K562 (cell line): ENCODE data around the gene DEK. TPM values are rescaled to one million over a fixed set of nuclear protein-coding genes. Genes with fewer than 3 reads are reported as not detected.
A peak's percentile ranks its signal among the peaks of the same experiment; 100 is the strongest.

Experiments
- ATAC-seq: fragments of 200-7000 bp; cut with Tn5 transposase; 3 replicates; pipeline ENCODE4 v1.9.1; 2020; ENCODE audit warnings: moderate library complexity
- BruUV-seq: library from RNA; stranded (reverse); fragments of 400-500 nt; replicated peaks from 2 replicates; lab custom pipeline; 2021; lab: Mats Ljungman, UMichigan
- CTCF ChIA-PET: fragments of 300-600 bp; formaldehyde crosslinking; extraction: SDS; loops from one replicate; lab custom pipeline; 2021; ENCODE audit warnings: low intra/inter-chr PET ratio; lab: Yijun Ruan, JAX
- POLR2A ChIA-PET: fragments of 300-600, 350-650 bp; sonication (Branson Sonifier 250); formaldehyde crosslinking; extraction: SDS; loops from one replicate; lab custom pipeline; 2021; ENCODE audit warnings: antibody characterized with exemption, inconsistent platforms; lab: Yijun Ruan, JAX
- DNase-seq, 4 experiments: peaks; one replicate each; pipeline versions ENCODE4 v3.0.0 to v3.0.0-alpha.2; 2011 to 2018; ENCODE audit warnings: low spot score in 3 of 4, mixed read lengths in 3 of 4; ENCODE audit errors: extremely low read depth in 1 of 4
- FAIRE-seq: peaks from 2 replicates; lab custom pipeline; 2011; peaks lifted over from hg19 to GRCh38; lab: Jason Lieb, UNC
- H2AFZ ChIP-seq: 2 replicates; pipeline ENCODE4 v1.6.0; 2011; ENCODE audit warnings: low read depth, low read length, control low read depth, inconsistent platforms
- H3K27ac ChIP-seq: fragments of 200-600 bp; 3 replicates; pipeline ENCODE4 v1.8.0; 2011; ENCODE audit warnings: low read depth, mild to moderate bottlenecking, control low read depth, inconsistent platforms, low read length, moderate library complexity, mixed read lengths; ENCODE audit errors: extremely low read depth
- H3K27me3 ChIP-seq, 2 experiments: fragments of 300-600 bp in 1 of 2; 2 replicates in 1 of 2; 3 replicates in 1 of 2; pipeline versions ENCODE4 v1.6.0 to v1.8.0; 2011; ENCODE audit warnings: inconsistent platforms in 2 of 2, low read length in 2 of 2, mild to moderate bottlenecking in 1 of 2, mixed read lengths in 1 of 2, moderate library complexity in 1 of 2; ENCODE audit not compliant: control insufficient read depth in 2 of 2, insufficient read depth in 2 of 2
- H3K36me3 ChIP-seq: fragments of 300-600 bp; 3 replicates; pipeline ENCODE4 v1.8.0; 2011; ENCODE audit warnings: mild to moderate bottlenecking, low read length, inconsistent platforms; ENCODE audit not compliant: control insufficient read depth, insufficient read depth
- H3K4me1 ChIP-seq, 2 experiments: fragments of 200-600 bp in 1 of 2; replicated peaks in 1 of 2; 2 replicates in 1 of 2; 3 replicates in 1 of 2; pipeline versions ENCODE4 v1.5.1 to v1.8.0; 2011; ENCODE audit warnings: inconsistent platforms in 2 of 2, low read length in 2 of 2, mild to moderate bottlenecking in 1 of 2, mixed read lengths in 1 of 2, moderate library complexity in 1 of 2; ENCODE audit not compliant: control insufficient read depth in 2 of 2, insufficient read depth in 2 of 2
- H3K4me2 ChIP-seq: 2 replicates; pipeline ENCODE4 v1.6.1; 2011; ENCODE audit warnings: low read length, control low read depth, inconsistent platforms, mixed read lengths; ENCODE audit not compliant: insufficient read depth
- H3K4me3 ChIP-seq: fragments of 200-600 bp; sonication (generic), shearing (Covaris generic); 2 replicates; pipeline ENCODE4 v1.5.1; 2016; ENCODE audit warnings: control low read depth, inconsistent platforms
- H3K79me2 ChIP-seq: fragments of 200-600 bp; 3 replicates; pipeline ENCODE4 v1.8.0; 2011; ENCODE audit warnings: low read length, inconsistent platforms; ENCODE audit not compliant: control insufficient read depth, insufficient read depth
- H3K9ac ChIP-seq, 2 experiments: 2 replicates each; pipeline versions ENCODE4 v1.6.0 to v1.6.1; 2011; ENCODE audit warnings: low read depth in 2 of 2, low read length in 2 of 2, control low read depth in 1 of 2, inconsistent platforms in 1 of 2, mild to moderate bottlenecking in 1 of 2, mixed read lengths in 1 of 2; ENCODE audit not compliant: insufficient read depth in 1 of 2
- H3K9me1 ChIP-seq: one replicate; pipeline ENCODE4 v1.6.0; 2011; ENCODE audit warnings: inconsistent platforms, mild to moderate bottlenecking, low read length, moderate library complexity; ENCODE audit not compliant: control insufficient read depth, insufficient read depth
- H3K9me3 ChIP-seq: replicated peaks from 2 replicates; pipeline ENCODE4 v1.5.1; 2011; ENCODE audit warnings: low read depth, low read length, inconsistent platforms; ENCODE audit not compliant: control insufficient read depth, insufficient read depth
- H4K20me1 ChIP-seq: replicated peaks from 2 replicates; pipeline ENCODE4 v1.6.1; 2011; ENCODE audit warnings: low read length, inconsistent platforms, mixed read lengths; ENCODE audit not compliant: control insufficient read depth, insufficient read depth
- CEBPB ChIP-seq: fragments of 450-650 bp; IDR thresholded peaks from 2 replicates; pipeline ENCODE4 v1.6.1; 2016; ENCODE audit warnings: missing genetic modification characterization, missing compliant biosample characterization
- HLTF ChIP-seq: fragments of 450-650 bp; IDR thresholded peaks from 2 replicates; pipeline ENCODE4 v1.6.1; 2016
- POLR2AphosphoS5 ChIP-seq: IDR thresholded peaks from 2 replicates; pipeline ENCODE4 v1.6.1; 2011; ENCODE audit warnings: mild to moderate bottlenecking, low read depth, low read length, moderate library complexity; ENCODE audit not compliant: control insufficient read depth, insufficient read depth
- U2AF2 ChIP-seq: fragments of 200-400 bp; formaldehyde crosslinking; optimal IDR thresholded peaks from 2 replicates; pipeline ENCODE3; 2017; ENCODE audit warnings: low read depth, mild to moderate bottlenecking, low read length
- WGBS: fragments of 100-300 bp; shearing (Covaris generic); methylation state at CpG from one replicate; pipeline ENCODE4 v1.1.6; 2016; ENCODE audit warnings: low coverage, mixed read lengths; ENCODE audit not compliant: insufficient coverage; ENCODE audit errors: missing lambda C conversion rate; 5-methylcytosine and 5-hydroxymethylcytosine counted together
- in situ Hi-C: fragments of 300-500 bp; cut with MboI; formaldehyde crosslinking; loops from 4 replicates; pipeline ENCODE4 v1.15.0; 2018; ENCODE audit warnings: inconsistent platforms, mixed read lengths
- intact Hi-C: fragments of 100-400 bp; cut with micrococcal nuclease; formaldehyde crosslinking; loops from 2 replicates; pipeline ENCODE4 v1.14.2; 2022
- polyA plus RNA-seq, 8 experiments: library from polyadenylated mRNA; depleted of rRNA in 4 of 8; stranded (reverse) in 5 of 8; unstranded in 3 of 8; fragments of >200 nt; fragmentation: Nextera tagmentation in 2 of 8; fragmentation: Illumina TruSeq in 1 of 8; extraction: Ambion mirVana in 2 of 8; extraction: Trizol in 1 of 8; gene quantifications; 2 replicates each; pipeline versions ENCODE4 v1.2.1 to v1.2.3, GENCODE V29; 2011 to 2014; ENCODE audit warnings: inconsistent platforms in 1 of 8, missing spikeins in 1 of 8
- total RNA-seq, 7 experiments: library from RNA; depleted of rRNA in 6 of 7; stranded (reverse); fragments of >200 nt in 6 of 7; fragmentation: Illumina TruSeq in 2 of 7; extraction: Trizol in 2 of 7; gene quantifications; 2 replicates each; pipeline versions ENCODE4 v1.2.1 to v1.2.3, GENCODE V29; 2011 to 2021; ENCODE audit warnings: low replicate concordance in 1 of 7
- TF ChIP-seq, protein P1 (sequence below), 2 experiments: IDR thresholded peaks; 2 replicates each; pipeline ENCODE4 v1.6.1; 2011; ENCODE audit warnings: borderline replicate concordance in 1 of 2, control low read depth in 1 of 2, low read depth in 1 of 2, low read length in 1 of 2, mild to moderate bottlenecking in 1 of 2, mixed read lengths in 1 of 2, moderate library complexity in 1 of 2; ENCODE audit not compliant: insufficient read depth in 1 of 2, insufficient read length in 1 of 2, poor library complexity in 1 of 2, severe bottlenecking in 1 of 2; ENCODE audit errors: extremely low read depth in 1 of 2

Gene DEK
- total and polyA plus RNA-seq, 9 of the 15 experiments (the other 6 are each of a cell fraction or from before 2014, with no cell fraction given): 82.3 to 338 (median 184) TPM

GRCh38 chr6:18192026-18192425, 72.3 kb downstream of the DEK start:
- H3K4me1 ChIP-seq: peaks cover 0 to 3% of the 10 kb centered on the region in 2 experiments; a peak in 1 of 5 replicates
- no peaks in the 10 kb centered on the region for H3K9me1 ChIP-seq
- H3K27me3 ChIP-seq: no peaks in the 10 kb centered on the region
- no peaks in the 10 kb centered on the region for H3K9me3 ChIP-seq
- intact Hi-C loops: no loop called here
- no peak overlapping the region for H2AFZ ChIP-seq
- ATAC-seq (no peak), DNase-seq (no peak)
- POLR2A ChIA-PET: no interaction called here
- no peaks in the 10 kb centered on the region for H3K79me2 ChIP-seq
- H3K4me2 ChIP-seq: no peak overlapping the region
- TF ChIP-seq POLR2AphosphoS5 (no peak), CEBPB (tag) (peak; percentile 45; the same call in 1 of the 2 replicates), U2AF2 (no peak), HLTF (no peak)
- TF ChIP-seq, protein P1, sequence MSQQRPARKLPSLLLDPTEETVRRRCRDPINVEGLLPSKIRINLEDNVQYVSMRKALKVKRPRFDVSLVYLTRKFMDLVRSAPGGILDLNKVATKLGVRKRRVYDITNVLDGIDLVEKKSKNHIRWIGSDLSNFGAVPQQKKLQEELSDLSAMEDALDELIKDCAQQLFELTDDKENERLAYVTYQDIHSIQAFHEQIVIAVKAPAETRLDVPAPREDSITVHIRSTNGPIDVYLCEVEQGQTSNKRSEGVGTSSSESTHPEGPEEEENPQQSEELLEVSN (IDR thresholded peaks at IDR 0.05; ENCODE audit: borderline replicate concordance in 1 of 2, extremely low read depth in 1 of 2, insufficient read depth in 1 of 2, insufficient read length in 1 of 2, low read depth in 1 of 2, low read length in 1 of 2, poor library complexity in 1 of 2, severe bottlenecking in 1 of 2): no peak
- TF ChIP-seq, all 486 proteins: peak for 1
- no peak overlapping the region for H3K9ac ChIP-seq
- no peak for FAIRE-seq
- in situ Hi-C loops: no loop called here
- no TSS peak for BruUV-seq
- no peak overlapping the region for H3K4me3 ChIP-seq
- CTCF ChIA-PET: no interaction called here
- 98% methylated on average over 3 of the region's 3 CpGs for WGBS
- no peaks in the 10 kb centered on the region for H4K20me1 ChIP-seq
- H3K27ac ChIP-seq: no peak overlapping the region
- peaks cover 35% of the 10 kb centered on the region for H3K36me3 ChIP-seq
